Epidermal melanocyte (primary cell): Measurements from ENCODE around the gene SERTAD1.
A peak's percentile ranks its signal among the peaks of the same experiment; 100 is the strongest.

ENCODE experiments used
- DNase-seq: peaks from one replicate; pipeline ENCODE4 v3.0.0; 2011; ENCODE audit warnings: low spot score; ENCODE audit not compliant: insufficient read length

SERTAD1 gene

DNA sequence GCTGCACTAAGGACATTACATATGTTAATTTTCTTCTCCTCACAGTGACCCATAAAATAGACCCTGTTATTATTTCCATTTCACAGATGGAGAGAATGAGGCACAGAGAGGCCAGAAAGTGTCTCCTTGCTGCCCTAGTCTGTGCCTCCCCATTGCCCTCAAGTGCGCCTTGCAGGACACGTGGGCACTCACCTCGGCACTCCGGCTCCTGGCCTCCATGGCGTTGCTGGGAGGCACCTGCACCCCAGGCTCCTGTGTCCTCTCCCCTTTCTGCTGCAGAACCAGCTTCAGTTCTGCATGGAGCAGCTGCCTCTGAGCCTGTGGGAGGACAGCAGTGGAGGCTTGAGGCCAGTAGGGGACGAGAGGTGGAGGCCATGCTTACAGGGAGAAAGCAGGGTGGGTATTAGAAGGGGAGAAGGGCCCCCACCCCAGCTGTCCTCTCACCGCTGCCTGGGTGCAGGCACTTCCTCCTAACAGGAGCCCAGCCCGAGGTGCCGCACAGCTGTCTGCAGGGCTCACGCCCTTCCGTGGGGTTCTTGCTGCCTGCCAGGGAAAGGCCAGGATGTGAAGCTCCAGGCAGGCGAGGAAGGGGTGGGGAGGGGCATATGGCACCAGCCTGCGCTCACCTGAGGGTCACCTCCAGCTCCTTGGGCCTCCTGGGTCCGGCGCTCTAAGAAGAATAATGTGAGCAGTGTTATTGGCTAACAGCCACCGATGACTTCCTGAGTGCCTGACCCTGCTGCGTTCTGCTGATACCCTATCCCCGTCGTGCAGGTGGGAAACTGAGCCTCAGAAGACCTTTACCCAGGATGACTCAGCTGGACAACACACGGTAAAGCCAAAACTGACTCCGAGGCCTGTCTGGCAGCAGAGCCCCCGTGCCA, 17.8 kb downstream of the SERTAD1 start:
- no peak for DNase-seq

GRCh38 chr19:40403262-40403984, 22.4 kb downstream of the SERTAD1 start:
- DNase-seq: peak; percentile 98

GRCh38 chr19:40400559-40400958, 25.2 kb downstream of the SERTAD1 start:
- no peak for DNase-seq

GRCh38 chr19:40398417-40399131, 27.2 kb downstream of the SERTAD1 start:
- no peak for DNase-seq

GRCh38 chr19:40397568-40397906, 28.3 kb downstream of the SERTAD1 start:
- DNase-seq: no peak

- no peak for DNase-seq
Measured at GRCh38 chr19:40396886-40397567, 28.8 kb downstream of the SERTAD1 start.

- DNase-seq: no peak
Measured at GRCh38 chr19:40395956-40396355, 29.8 kb downstream of the SERTAD1 start.

- DNase-seq: no peak
Measured at GRCh38 chr19:40394816-40395210, 31.0 kb downstream of the SERTAD1 start.

DNA sequence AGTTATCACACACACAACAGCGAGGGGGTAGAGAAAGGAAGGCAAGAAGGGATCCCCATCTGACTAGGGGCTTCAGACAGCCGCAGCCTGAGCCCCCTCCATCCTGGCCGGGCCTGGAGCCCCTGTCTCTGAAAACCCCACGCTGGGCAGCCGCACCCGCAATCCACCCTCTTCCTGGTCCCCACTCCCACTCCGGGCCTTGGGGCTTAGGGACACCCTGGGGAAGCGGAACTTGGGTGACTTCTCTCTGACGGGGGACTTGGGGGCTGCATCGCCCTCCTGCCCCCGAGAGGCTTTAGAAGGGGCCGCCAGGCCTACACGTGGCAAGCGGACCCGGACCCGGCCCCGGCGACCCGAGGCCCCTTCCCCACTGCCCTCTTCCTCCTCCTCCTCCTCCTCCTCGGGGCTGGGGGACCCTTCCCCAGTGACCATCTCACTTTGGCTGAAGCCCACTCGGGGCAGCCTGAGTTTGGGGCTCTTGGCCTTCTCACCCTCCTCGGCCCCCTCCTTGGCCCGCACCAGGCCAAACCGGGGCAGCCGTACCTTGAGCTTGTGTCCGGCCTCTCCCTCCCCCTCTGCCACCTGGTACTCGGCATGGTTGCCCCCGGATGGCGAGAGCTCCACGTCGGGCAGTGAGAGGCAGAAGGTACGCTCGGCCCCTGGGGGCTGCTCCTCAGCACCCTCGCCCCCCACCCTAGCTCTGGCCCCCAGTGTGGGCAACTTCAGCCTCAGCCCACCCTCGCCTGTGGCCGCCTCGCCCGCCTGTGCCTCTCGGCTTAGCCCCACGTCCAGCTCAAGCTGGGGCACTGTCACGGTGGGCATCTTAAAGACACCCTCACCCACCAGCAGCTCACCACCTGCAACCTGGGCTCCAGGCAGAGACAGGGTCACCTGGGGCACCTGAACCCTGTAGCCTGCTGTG, 31.6 kb downstream of the SERTAD1 start:
- DNase-seq: no peak

DNA sequence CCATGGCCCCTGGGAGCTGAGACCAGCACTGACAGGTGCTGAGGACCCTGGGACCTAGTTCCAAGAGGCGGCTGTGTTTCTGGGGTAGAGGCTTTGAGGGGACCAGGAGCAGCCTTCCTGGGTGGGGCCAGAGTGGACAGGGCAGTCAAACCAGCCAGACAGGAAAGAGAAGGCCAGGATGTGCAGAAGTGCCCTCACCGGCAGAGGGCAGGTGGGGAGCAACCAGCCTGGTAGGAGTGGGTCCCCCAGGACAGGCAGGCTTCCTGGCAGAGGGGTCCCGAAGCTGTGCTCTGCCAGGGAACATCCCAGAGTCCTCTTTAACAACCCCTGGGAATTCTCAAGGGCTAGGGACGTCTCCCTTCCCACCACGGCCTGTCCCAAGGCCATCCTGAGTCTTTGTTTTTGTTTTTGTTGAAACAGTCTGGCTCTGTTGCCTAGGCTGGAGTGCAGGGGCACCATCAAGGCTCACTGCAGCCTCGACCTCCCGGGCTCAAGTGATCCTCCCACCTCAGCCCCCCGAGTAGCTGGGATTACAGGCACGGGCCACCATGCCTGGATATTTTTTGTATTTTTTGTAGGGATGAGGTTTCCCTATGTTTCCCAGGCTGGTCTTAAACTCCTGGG, 32.8 kb downstream of the SERTAD1 start:
- no peak for DNase-seq

DNA sequence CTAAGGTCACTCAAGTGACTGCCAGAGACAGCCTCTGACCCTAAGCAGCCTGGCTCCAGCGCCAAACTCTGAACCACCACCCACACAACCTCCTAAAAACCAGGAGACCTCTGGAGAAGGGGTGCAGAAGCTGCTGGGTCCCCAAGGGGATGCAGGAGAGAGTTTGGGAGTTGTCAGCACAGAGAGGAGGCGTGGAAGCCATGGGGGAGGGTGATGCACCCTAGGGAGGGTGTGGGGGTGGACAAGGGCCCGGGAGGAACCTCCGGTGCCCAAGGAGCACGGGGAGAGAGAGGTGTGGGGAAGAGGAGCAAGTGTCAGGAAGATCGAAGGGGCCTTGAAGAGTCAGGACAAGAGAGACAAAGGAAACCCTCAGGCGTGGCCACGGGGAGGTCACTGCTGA, 33.7 kb downstream of the SERTAD1 start:
- DNase-seq: no peak

DNA sequence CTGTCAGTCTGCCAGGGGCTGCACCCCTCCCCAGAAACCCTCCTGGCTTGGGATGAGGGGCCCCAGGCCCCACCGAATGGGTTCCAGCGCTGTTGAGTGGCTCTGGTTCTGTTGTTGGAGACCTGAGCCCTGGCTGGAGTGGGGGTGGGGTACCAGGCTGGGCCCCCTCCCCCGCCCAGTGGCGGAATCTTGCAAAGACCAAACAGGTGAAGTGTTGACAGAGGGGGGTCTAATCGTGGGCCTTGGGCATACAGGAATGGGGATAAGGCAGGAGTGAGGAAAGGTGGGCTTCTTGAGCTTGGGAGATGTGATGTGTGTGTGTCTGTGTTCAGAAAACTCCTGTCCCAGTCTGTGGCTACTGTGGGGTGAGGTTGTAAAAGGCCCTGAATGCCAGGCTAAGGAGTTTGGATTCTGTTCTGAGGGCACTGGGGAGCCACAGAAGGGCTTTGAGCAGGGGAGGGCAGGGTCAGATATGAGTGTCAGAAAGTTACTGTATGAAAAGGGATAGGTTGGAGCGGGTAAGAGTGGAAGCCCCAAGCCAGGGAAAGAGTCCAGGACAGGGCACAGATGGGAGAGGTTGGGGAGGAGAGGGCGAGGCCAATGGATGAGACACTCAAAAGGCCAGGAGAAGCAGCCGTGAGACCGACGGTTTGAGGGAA, 35.6 kb downstream of the SERTAD1 start, which contains the start of gene HIPK4:
Gene HIPK4, minus strand, starts transcription at position 98 of the 659 bp plus-strand sequence. CDS start 279 bp downstream, outside the sequence.
- DNase-seq: no peak

DNA sequence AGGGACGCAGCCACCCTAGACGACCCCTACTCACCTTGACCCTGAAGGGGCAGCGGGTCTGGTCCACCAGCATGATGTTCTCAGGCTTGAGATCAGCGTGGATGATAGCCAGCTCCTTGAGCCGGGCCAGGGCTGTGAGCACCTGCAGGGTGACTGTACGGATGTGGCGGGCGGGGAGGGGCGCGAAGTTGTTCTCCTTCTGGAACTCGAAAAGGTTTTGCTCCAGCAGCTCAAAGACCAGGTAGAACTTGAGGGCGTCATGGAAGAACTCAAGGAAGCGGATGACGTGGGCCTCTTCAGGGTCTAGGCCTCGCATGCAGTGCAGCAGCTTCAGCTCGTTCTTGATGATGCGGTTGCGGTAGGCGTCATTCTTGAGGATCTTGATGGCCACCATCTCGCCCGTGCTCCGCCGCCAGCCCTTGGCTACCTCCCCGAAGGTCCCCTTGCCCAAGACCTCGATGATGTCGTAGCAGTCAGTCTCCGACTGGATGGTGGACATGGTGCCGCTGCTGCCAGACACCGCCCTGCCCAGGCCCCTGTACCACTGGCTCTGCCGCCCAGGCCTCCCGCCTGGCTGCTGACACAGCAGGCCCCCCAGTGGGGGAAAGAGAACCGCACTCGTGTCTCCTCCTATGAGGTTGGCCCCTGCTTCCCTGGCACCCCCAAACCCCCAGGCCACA, 36.2 kb downstream of the SERTAD1 start:
- no peak for DNase-seq

- no peak for DNase-seq
Measured at GRCh38 chr19:40388481-40388880, 37.3 kb downstream of the SERTAD1 start.

- no peak for DNase-seq
Measured at GRCh38 chr19:40387155-40387554, 38.6 kb downstream of the SERTAD1 start.

- no peak for DNase-seq
Measured at GRCh38 chr19:40383668-40384248, 42.0 kb downstream of the SERTAD1 start.

GRCh38 chr19:40381321-40381720, 44.5 kb downstream of the SERTAD1 start:
- DNase-seq: no peak
